Lower leg skin (tissue), 4 donors: ENCODE results near the gene CA7. TPM values are rescaled to one million over a fixed set of nuclear protein-coding genes. Genes with fewer than 3 reads are reported as not detected.

Source experiments
- DNase-seq, 2 donors: peaks; one replicate each; pipeline ENCODE4 v3.0.0-alpha.2; 2019; ENCODE audit warnings: low spot score in 2 of 2
- H3K4me3 ChIP-seq: fragments of 200-600 bp; sonication (generic); 2 replicates; pipeline ENCODE4 v1.5.1; 2017; ENCODE audit warnings: mild to moderate bottlenecking, low read depth; ENCODE audit not compliant: poor library complexity, severe bottlenecking
- POLR2A ChIP-seq, 2 donors: fragments of 450-650 bp; IDR thresholded peaks; one replicate each; pipeline ENCODE4 v1.6.1; 2016 to 2017; ENCODE audit warnings: antibody characterized with exemption in 2 of 2, mild to moderate bottlenecking in 1 of 2, moderate library complexity in 1 of 2
- WGBS, 2 donors: methylation state at CpG; one replicate each; pipeline ENCODE4 v1.1.5; 2018; 5-methylcytosine and 5-hydroxymethylcytosine counted together
- intact Hi-C: fragments of 100-400 bp; cut with DNase I; formaldehyde crosslinking; loops from one replicate; pipeline ENCODE4 v1.15.0; 2023; ENCODE audit warnings: low total_unique reads
- total RNA-seq, 4 donors: library from RNA; depleted of rRNA; stranded (reverse); fragments of >200 nt; gene quantifications; one replicate each; pipeline ENCODE4 v1.1.0, GENCODE V29; 2016
- TF ChIP-seq, protein P1 (sequence below), 3 donors: fragments of 450-650 bp; IDR thresholded peaks; one replicate each; pipeline ENCODE4 v1.5.1; 2016; ENCODE audit warnings: antibody characterized with exemption in 3 of 3, mild to moderate bottlenecking in 3 of 3, moderate library complexity in 2 of 3

The CA7 gene
- total RNA-seq, 4 donors from 2014 or later, result not detected

DNA sequence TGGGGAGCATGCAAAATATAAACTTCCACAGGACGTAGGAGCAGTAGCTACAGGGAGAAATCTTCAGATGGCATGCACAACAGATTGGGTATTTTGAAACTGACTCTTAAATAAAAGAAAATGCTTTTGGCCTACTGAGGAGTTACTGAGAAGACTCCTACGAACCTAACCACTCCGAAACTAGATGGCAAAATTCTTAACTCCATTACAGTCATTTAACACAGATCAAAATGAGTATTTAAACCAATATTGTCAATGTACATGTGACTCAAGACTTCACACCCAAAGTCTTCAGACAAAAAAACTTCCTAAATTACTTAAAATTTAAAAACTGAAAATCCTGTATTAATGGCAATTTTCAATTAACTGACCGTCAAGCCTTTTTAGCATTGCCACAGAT is 34.4 kb upstream of the CA7 start:
- no peak for TF ChIP-seq POLR2A (IDR thresholded peaks at IDR 0.05)
- TF ChIP-seq, protein P1, sequence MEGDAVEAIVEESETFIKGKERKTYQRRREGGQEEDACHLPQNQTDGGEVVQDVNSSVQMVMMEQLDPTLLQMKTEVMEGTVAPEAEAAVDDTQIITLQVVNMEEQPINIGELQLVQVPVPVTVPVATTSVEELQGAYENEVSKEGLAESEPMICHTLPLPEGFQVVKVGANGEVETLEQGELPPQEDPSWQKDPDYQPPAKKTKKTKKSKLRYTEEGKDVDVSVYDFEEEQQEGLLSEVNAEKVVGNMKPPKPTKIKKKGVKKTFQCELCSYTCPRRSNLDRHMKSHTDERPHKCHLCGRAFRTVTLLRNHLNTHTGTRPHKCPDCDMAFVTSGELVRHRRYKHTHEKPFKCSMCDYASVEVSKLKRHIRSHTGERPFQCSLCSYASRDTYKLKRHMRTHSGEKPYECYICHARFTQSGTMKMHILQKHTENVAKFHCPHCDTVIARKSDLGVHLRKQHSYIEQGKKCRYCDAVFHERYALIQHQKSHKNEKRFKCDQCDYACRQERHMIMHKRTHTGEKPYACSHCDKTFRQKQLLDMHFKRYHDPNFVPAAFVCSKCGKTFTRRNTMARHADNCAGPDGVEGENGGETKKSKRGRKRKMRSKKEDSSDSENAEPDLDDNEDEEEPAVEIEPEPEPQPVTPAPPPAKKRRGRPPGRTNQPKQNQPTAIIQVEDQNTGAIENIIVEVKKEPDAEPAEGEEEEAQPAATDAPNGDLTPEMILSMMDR (IDR thresholded peaks at IDR 0.05), result no peak
- 93 to 94% methylated on average over 4 of the region's 4 CpGs for WGBS, 2 donors
- DNase-seq, result no peak
- intact Hi-C loops, result no loop called here
- H3K4me3 ChIP-seq, result no peak overlapping the region

GRCh38 chr16:66810391-66810790 is 33.8 kb upstream of the CA7 start:
- DNase-seq, result no peak
- TF ChIP-seq, protein P1 (IDR thresholded peaks at IDR 0.05), result no peak
- no peak for TF ChIP-seq POLR2A (IDR thresholded peaks at IDR 0.05)
- intact Hi-C loops, result no loop called here
- H3K4me3 ChIP-seq, result no peak overlapping the region
- 62 to 66% methylated on average over 4 of the region's 4 CpGs for WGBS, 2 donors

- intact Hi-C loops, result no loop called here
- WGBS, 2 donors, result 95 to 96% methylated on average over 7 of the region's 7 CpGs
- TF ChIP-seq POLR2A (IDR thresholded peaks at IDR 0.05), result no peak
- TF ChIP-seq, protein P1 (IDR thresholded peaks at IDR 0.05), result no peak
Observed at GRCh38 chr16:66811043-66811442, 33.2 kb upstream of the CA7 start.

GRCh38 chr16:66814734-66815133 is 29.5 kb upstream of the CA7 start:
- no peak for DNase-seq
- 96 to 100% methylated on average over 2 of the region's 2 CpGs for WGBS, 2 donors
- H3K4me3 ChIP-seq, result no peak overlapping the region
- TF ChIP-seq, protein P1 (IDR thresholded peaks at IDR 0.05), result no peak
- TF ChIP-seq POLR2A (IDR thresholded peaks at IDR 0.05), result no peak
- intact Hi-C loops, result no loop called here

More at GRCh38 chr16:66811043-66811442, 33.2 kb upstream of the CA7 start:
- H3K4me3 ChIP-seq, result no peak overlapping the region
- no peak for DNase-seq

GRCh38 chr16:66824006-66824405 is 20.2 kb upstream of the CA7 start:
- no peak for TF ChIP-seq POLR2A (IDR thresholded peaks at IDR 0.05)
- TF ChIP-seq, protein P1 (IDR thresholded peaks at IDR 0.05), result no peak
- intact Hi-C loops, result no loop called here
- 95 to 96% methylated on average over 4 of the region's 4 CpGs for WGBS, 2 donors
- H3K4me3 ChIP-seq, result no peak overlapping the region
- no peak for DNase-seq
